ENCODE results near the gene HPS5.

DNA sequence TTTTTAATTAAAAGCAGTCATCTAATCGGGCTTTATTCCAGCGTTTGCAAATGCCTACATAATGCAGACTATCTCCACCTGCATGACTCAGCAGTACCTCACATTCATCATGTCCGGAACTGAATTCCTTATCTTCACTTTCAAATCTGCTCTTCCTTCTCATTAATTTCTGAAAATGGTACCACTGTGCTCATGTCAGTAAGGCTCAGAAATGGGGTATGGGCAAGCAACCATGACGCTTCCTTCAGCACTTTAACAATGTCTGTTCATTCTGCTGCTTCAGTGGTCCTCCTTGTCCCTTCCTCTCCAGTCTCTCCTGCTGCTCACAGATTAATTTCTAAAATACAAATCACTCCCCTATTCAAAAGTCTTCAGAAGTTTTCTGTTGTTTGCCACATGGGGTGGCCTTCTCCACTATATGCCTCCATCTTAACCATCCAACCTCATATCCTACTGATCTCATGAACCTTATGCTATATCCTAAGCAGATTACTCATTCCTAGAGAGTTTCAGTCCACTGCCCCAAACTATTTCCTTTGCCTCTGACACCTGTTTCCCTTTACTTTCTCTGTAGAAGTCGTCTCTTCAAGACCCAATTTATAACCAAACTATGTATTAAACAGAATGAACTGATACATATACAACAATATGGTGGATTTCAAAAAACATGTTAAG is 7.4 kb upstream of the HPS5 start:
- TF ChIP-seq ZBTB3 (CRISPR knock-in tag; IDR thresholded peaks at IDR 0.05; ENCODE audit: borderline replicate concordance, low read depth) (no peak), ESRRA (CRISPR knock-in tag; IDR thresholded peaks at IDR 0.05; ENCODE audit: low read depth) (no peak), BHLHE40 (IDR thresholded peaks at IDR 0.05; ENCODE audit: low read length) (no peak), GATA4 (IDR thresholded peaks at IDR 0.05; ENCODE audit: borderline replicate concordance, low read depth) (no peak)
- TF ChIP-seq, protein P1, sequence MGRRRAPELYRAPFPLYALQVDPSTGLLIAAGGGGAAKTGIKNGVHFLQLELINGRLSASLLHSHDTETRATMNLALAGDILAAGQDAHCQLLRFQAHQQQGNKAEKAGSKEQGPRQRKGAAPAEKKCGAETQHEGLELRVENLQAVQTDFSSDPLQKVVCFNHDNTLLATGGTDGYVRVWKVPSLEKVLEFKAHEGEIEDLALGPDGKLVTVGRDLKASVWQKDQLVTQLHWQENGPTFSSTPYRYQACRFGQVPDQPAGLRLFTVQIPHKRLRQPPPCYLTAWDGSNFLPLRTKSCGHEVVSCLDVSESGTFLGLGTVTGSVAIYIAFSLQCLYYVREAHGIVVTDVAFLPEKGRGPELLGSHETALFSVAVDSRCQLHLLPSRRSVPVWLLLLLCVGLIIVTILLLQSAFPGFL (CRISPR knock-in tag; IDR thresholded peaks at IDR 0.05): no peak
- TF ChIP-seq, protein P2, sequence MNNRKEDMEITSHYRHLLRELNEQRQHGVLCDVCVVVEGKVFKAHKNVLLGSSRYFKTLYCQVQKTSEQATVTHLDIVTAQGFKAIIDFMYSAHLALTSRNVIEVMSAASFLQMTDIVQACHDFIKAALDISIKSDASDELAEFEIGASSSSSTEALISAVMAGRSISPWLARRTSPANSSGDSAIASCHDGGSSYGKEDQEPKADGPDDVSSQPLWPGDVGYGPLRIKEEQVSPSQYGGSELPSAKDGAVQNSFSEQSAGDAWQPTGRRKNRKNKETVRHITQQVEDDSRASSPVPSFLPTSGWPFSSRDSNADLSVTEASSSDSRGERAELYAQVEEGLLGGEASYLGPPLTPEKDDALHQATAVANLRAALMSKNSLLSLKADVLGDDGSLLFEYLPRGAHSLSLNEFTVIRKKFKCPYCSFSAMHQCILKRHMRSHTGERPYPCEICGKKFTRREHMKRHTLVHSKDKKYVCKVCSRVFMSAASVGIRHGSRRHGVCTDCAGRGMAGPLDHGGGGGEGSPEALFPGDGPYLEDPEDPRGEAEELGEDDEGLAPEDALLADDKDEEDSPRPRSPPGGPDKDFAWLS (CRISPR knock-in tag; IDR thresholded peaks at IDR 0.05; ENCODE audit: borderline replicate concordance): no peak
